Stimulated activated CD8-positive, alpha-beta memory T cell treated with anti-CD3 and anti-CD28 coated beads, Interleukin-7, amount 100 ng/mL, for 4 hours (primary cell): ENCODE data around the gene GALNT2.

Experiments
- DNase-seq, 2 donors: peaks; one replicate each; pipeline ENCODE4 v3.0.0-alpha.2; 2020; ENCODE audit warnings: low read depth in 2 of 2

The GALNT2 gene

GRCh38 chr1:230129341-230129740 is 62.3 kb downstream of the GALNT2 start:
- no peak for DNase-seq

DNA sequence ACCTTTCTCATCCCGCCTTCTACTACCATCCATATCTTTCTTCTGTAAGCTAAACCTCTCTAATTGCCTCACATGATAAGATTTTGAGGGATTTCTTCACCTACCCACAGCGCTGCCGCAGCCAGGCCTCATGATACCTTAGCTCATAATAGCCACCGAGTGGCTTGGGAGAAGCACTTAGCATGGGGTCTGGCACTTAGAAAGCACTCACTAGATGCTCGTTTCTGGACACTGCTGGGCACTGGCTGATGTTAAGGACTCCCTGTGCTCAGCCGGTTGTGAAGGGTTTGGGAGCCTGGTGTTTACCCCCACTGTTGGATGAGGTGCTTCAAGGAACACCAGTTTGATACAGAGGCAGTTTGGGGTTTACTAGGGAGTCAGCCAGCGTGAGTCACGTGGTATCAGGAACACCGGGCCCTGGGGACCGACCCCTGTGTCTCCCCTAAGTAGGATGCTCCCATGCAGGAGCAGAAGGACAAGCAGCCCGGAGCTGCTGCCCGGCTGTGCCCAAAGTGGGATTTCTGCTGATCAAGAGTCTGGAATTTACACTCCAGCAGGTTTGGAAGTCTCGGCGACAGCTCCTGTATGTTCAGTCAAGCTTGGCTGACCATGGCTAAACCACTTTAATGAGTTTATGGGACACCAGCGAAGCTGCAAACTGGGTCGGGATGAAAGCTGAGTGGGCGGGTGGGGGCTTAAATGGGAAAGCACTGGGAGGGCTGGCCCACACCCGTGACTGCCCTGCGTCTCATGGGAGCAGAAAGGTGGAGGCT is 63.3 kb downstream of the GALNT2 start:
- no peak for DNase-seq

DNA sequence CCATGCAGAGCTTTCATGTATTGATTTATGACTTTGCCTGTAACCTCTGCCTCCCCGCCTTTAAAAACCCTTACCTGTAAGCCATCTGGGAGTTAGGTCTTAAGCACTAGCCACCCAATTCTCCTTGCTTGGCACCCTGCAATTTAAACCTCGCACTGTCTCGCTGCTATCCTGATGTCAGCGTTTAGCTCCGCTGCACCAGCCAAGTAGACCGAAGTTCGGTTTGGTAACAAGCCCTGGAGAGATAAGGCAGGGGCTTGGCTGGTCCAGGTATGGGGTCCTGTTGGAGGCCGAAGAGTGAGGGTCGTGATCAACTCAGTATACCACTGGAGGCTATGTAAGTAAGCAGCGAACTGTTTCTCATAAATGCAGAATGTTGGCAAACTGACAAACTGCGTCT is 64.4 kb downstream of the GALNT2 start:
- no peak for DNase-seq

DNA sequence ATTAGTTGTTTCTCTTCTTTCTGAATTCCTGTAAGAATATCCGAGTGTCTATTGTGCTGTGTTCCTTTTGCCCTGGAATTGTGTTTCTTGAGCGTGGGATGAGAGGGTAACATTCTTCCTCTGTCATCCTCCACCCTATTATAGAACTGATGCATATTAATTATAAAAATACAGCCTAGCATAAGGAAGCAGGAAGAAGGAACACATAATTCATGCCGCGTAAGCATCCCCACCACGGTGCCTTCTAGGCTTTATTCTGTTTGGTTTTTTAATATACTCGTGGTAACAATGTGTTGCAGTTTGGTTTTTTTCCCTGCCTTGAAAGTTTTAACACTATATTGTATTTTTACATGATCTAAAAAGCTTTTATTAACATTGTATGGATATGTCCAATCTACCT is 65.7 kb downstream of the GALNT2 start:
- no peak for DNase-seq

DNA sequence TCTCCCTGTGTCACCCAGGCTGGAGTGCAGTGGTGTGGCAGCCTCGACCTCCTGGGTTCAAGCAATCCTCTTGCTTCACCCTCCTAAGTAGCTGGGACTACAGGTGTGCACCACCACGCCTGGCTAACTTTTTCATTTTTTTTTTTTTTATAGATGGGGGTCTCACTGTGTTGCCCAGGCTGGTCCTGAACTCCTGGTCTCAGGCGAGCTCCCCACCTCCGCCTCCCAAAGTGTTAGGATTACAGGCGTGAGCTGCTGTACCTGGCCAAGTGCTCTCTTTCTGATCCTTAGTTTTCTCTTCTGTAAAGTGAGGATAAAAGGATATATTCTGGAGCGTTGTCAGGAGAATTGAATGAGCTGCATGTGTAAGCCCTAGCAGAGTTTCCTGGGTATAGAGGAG is 68.7 kb downstream of the GALNT2 start:
- no peak for DNase-seq

DNA sequence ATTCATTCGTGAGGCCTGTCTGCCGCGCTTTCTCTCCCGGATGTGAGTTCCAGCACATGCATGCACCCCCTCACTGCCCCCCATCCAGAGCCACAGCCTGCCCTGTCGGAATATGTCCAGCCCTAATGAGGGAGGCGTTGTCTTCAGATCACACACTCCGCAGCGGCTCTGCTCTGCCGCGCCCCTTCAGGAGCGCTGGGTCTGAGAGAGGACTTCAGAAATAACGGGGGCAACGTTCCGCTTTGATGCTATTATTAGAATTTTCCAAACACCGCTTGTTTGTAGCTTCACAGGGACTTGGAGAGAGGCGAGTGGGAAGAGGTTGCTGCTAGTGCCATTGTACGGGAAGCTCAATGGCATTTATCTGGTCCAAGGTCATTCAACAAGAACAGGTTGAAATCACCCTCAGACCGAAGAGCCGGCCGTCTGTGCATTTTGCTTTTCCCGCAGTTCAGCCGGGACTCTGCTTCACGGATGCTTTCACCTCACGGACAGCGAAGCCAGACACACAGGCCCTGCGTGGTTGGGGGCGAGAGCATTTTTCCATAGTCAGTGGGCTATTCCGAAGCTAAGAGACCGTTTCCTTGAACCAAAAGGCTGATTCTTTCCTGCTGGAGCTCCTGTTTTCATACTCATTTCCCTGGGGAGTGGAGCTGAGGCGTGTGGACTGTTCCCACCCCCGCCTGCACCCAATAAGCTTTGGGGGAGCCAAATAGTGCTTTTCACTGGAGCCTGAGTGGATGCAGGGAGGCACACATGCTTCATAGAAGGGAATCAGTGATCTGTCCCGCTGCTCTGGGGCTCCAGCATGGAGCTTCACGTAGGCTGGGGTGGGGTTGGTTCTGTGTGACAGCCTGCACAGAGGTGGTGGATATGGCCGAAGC is 69.7 kb downstream of the GALNT2 start:
- DNase-seq: no peak

GRCh38 chr1:230137337-230137815 is 70.3 kb downstream of the GALNT2 start:
- DNase-seq: no peak

GRCh38 chr1:230138561-230139239 is 71.7 kb downstream of the GALNT2 start:
- DNase-seq: no peak

GRCh38 chr1:230139315-230139714 is 72.3 kb downstream of the GALNT2 start:
- DNase-seq: no peak

DNA sequence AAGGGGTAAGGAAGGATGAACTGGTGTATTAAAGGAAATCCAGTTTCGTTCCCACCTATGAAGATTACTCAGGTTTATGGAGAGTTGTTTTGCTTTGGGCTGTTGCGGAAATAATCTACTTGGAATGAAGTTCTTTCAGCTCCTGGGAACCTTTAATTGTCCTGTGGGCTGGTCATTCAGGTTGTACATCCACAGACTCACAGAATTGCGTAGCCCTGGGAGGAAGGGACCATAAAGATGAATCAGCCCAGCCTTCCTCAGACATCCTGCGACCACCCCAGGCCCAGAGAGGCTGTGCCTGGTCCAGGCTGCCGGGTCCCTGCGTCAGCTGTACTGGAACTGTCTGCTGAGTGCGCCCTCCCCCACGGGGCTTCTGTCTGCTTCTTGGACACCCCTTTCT is 72.7 kb downstream of the GALNT2 start:
- no peak for DNase-seq

- DNase-seq: no peak
Measured at GRCh38 chr1:230140221-230141020, 73.4 kb downstream of the GALNT2 start.

DNA sequence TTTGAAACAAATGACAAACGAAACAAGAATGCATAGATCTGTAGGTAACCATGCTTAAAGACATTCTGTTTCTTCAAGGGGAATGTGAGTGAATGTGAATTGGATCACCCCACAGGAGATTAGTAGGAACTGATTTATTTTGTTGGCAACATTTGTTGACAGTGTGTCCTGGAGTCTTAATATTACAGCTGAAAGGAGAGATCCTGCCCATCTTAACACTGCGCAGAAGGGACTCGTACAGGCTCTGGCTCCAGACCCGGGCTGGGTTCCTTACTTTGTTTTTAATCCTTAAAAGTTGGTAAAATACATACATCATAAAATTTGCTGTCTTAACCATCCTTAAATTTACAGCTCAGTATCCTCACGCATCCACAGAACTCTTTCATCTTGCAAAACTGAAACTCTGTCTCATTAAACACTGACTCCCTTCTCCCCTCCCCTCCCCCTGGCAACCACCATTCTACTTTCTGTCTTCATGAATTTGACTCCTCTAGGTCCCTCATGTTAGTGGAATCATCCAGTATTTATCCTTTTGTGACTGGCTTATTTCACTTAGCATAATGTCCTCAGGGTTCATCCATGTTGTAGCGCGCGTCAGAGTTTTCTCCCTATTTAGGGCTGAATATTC is 74.1 kb downstream of the GALNT2 start:
- DNase-seq: no peak

- no peak for DNase-seq
Measured at GRCh38 chr1:230141797-230142607, 75.0 kb downstream of the GALNT2 start.

- DNase-seq: no peak
Measured at GRCh38 chr1:230142608-230143210, 75.7 kb downstream of the GALNT2 start.

DNA sequence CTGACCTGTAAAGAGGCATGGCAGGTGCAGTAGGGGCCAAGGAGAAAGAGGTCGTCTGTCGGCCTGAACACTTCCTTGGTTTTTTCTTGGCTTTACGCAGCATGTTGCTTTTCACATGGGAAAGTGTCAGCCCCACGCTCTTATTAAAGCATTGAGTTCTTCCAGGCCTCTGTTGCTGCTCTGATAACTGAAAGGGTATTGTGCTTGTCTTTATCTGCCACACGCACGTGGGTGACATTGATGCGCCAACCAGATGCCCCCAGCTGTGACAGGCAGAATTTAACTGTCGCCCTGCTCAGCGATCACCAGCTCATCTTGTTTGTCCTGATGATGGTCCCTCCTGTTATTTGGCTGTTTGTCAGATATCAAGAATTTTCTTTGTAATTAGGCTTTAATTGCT is 76.5 kb downstream of the GALNT2 start:
- no peak for DNase-seq

GRCh38 chr1:230144010-230144614 is 77.1 kb downstream of the GALNT2 start:
- DNase-seq: no peak

- DNase-seq: no peak
Measured at GRCh38 chr1:230144758-230145504, 77.9 kb downstream of the GALNT2 start.

GRCh38 chr1:230145505-230145899 is 78.5 kb downstream of the GALNT2 start:
- no peak for DNase-seq
